GM19099 (cell line): ENCODE results near the gene PDZRN3.

Source experiments
- POLR2A ChIP-seq: IDR thresholded peaks from 3 replicates; pipeline ENCODE4 v1.6.1; 2011; ENCODE audit warnings: low read depth; ENCODE audit not compliant: insufficient read length; ENCODE audit errors: extremely low read depth

PDZRN3 gene

DNA sequence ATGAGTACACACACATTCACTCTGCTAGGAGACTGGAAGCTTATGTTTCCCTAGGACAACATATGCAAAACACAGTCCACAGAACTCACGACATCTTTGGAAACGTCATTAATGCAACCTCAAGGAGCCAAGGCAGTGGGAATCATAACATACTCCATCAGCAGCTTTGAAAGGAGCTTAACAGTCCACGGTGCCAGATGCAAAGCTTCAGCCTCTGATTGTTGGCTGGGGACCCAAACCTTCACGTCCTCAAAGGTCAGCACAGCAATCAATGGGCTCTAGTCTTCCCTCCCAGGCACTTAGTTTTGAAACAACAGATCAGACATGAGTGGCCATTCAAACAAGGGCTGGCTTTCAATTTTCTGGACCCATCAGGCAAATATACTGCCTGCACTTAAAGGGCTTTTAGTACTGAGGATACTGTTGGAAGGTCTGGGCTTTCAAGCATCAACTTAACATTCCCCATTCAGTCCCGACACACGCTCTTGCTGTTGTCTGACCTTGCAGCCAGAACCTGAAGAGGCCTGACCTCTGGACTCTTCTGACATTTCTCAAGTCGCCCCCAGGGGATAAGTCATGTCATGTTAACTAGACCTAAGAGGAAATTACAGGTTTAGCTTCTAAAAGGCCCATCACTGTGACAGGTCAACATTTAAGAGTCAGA, 223.0 kb downstream of the PDZRN3 start:
- TF ChIP-seq POLR2A: no peak

DNA sequence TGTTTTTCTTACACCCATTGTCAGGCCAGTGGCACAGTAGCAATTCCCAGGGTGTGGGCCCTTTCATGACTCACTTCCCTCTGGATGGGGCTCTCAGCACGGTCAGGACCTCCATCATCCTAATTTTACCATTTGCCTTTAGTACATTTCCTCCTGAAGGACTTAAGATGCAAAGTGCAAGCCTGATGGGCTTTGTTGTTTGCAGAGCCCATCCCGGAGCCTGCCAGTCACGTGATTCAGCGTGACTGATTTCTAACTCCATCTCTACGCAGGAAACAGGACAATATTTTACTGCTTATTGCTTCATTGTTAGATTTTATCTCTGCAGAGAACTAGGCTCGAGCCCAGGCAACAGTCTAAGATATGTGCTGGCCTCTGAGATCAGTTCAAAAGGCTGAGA, 223.7 kb downstream of the PDZRN3 start:
- TF ChIP-seq POLR2A: no peak

DNA sequence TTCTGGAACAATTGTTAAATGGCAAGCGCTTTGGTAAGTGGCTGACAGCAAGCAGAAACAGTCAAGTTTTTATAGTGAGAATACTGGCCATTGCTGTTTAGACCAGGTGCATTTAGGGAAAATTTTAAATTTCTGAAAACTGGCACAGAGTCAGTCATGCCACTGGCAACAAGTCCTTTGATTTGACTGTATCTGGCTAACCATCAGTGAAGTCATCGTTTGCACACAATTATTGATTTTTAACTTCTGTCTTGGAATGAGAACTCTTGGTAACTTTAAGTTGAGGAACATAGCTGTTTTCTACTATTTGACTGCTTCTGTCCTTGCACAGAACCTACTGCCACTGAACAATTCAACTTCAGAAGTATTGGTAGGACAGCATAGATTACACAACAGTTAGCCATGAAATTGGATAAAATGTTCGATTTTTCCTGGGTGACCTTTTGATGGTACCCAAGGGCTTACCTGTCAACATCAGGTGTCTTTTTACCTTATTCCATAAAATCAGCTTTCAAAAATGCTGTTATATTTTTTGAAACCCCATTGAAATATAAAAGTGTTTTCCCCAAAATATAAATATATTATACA, 225.0 kb downstream of the PDZRN3 start:
- no peak for TF ChIP-seq POLR2A

DNA sequence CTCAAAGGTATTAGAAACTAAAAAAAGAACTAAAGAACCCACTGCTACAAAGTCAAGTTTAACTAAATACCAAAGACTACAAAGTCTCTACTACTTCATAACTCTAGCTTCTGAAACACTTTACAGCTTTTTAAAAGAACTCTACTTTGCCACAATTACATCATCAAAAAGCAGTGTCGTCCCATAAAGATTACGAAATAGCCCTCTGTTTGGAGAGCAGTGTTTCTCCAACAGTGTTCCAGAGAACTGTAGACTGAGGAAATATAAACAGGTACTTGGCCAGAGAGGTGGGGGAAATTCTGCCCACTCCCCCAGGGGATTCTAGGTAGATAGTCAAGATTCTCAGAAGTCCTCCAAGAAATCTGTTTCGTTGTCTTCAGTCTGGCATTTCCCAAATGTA, 225.6 kb downstream of the PDZRN3 start:
- TF ChIP-seq POLR2A: no peak

DNA sequence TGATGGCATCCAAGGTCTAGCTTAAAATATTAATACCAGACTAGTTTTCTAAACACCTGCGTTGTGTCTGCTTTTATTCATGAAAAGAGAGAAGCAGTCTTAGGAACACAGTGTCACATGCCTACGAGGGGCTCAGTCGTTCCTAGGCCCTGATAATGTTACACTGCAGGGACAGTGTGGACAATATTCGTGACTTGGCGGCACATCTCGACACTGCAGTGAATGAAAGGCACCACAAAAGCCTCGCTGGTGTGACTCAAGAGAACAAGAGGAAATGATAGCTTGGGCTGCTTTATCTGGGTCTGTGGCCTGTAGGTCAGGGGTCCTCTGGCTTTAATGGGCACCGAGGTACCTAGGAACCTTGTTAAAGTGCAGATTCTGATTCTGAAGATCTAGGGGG, 226.7 kb downstream of the PDZRN3 start:
- no peak for TF ChIP-seq POLR2A

DNA sequence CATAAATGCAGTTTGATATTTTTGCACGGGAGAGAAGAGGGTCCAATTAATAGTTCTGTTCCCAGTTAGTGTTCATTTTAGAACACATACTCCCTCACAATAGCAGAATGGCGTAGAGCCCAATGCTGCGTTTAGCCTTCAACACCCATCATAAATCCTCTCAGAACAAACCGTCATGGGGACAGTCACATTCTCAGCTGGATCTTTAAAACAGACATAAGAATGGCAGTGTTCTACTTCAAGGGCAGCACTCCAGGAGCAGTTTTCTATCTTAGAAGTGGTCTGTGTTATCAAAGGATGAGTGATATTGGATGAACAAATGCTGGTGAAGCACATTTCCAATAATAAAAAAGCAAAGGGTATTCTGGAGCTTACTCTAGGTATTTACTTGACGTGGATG, 230.5 kb downstream of the PDZRN3 start:
- TF ChIP-seq POLR2A: no peak

DNA sequence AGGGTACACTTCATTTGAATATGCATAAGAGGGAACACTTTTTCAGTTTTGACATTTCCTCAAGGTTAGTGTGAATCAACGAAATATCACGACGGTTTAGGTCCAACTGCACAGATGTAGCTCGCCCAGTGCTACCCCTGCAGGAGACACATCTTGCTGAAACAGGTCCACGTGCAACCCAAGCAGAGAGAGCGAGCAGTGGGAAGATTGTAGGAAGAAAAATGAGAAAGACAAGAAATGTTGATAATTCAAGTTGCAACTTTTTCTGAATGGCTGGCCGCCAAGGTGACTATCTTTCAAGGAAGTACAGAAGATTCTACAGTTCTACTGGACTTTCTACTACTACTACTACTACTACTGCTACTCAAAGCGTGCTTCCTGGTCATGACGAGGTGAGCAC, 231.7 kb downstream of the PDZRN3 start:
- TF ChIP-seq POLR2A: no peak

DNA sequence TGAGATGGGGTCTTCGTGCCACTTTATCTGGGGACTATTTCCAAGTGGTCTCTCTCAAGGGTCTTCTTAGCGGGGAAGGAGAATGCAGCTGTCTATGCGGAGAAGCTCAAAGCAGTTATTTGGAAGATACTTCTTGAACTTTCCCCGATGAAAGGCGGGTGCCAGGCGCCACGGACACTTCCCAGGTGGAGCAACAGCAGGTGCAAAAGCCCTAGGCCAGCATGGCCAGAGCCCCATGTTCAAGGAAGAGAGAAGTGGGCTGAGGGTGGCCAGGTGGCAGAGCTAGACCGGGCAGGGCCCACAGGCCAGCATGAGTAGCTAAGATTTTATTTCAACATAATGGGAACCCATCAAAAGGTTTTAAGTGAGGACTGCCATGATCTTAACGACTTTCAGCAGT, 232.8 kb downstream of the PDZRN3 start:
- no peak for TF ChIP-seq POLR2A

DNA sequence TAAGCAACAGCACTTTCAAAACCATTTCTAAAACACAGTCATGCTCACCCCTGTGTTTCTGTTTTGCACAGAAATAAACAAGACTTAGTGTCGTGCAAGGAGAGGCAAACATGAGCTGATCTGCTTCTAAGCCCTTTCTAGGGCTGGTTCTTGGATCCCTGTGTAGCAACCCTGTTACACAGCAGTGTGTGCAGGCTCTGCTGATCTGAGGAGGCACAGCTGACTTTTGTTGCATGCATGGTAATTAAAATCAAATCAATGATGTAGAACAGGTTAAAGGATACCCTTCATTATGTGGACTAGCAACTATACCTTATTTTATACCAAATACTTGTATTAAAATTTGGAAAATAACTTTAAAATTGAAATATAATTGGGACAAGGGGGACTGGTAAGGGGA, 234.8 kb downstream of the PDZRN3 start:
- no peak for TF ChIP-seq POLR2A

DNA sequence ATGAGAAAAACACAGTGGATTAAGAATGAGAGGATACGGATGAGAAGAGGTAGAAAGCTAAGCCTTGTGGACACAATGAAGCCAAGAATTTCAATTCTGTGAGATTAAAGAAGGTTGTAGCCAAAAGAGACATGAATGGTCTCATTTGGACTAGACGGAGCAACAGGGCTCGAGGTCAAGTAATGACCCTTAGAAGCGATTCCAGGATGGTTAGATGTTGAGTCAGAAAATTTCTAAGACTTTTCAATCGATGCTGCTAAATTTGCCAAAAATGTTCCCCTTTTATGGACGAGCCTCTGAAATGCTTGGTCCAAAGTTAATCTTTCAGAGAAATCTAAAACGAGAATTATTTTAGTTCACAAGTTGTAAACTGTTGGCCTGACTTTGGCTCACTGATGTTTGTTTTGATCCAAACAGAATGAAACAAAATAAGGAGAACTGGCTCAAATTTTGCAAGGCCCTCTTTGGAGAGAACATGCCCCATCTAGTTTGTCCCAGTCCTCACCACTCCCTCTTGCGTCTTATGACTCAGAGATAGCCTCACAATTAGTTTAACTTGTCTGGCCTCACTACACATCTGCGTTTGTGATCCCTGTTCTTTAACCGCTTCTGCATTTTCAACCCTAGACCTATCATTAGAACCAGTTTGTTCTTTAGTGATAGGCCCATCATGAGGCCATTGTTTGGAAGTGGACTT, 235.5 kb downstream of the PDZRN3 start:
- no peak for TF ChIP-seq POLR2A

DNA sequence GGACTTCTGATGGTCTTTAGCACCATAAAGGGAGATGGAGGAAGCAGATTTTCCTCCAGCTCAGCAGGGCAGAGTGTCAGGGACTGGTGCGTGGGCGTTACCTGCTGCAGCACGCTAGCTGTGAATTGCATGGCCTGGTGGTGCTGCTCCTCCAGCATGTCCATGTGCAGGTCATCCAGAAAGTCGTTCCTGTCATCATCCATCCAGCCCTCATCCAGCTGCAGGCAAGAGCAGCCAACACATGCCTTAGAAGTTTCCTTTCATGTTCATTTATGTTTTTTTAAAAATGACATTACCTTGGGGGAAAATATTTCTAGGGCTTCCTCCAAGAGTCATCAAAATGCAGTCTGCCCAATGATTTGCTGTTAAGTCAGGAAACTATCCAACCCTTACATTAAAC, 239.2 kb downstream of the PDZRN3 start:
- TF ChIP-seq POLR2A: no peak

DNA sequence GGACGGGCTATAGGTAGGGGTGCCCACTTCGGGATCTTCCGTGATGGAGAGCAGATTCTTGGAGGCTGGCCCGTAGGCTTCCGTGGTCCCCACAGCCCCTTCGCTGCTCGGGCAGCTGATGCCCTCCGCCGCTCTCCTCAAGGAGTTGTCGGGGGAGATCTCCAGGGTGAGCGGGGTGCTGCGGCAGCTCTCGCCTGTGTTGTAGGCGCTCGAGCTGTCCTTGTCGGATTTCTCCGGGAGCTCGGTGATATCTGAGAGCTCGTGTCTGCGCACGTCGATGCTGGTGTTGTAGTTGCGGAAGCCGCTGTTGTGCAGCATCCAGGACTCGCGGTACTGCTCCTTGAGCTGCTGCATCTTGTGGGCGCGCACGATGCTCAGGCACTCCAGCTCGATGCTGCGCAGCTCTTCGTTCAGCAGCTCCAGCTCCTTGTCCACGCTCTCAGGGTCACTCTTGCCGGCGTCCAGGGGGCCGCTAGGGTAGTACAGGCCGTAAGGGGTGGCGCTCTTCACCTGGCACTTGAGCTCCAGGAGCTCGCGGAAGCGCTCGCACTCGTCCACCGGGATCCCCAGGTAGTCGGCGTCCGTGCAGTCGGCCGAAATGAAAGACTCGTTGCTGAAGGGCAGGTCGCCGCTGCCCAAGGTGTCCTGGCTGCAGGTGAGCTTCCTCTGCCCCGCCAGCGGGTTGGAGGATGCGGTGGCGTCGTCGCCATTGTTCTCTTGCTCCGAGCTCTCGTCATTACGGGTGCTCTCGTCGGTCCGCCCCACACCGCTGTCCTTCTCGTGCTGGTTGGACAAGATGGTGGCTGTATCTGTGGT, 240.4 kb downstream of the PDZRN3 start:
- TF ChIP-seq POLR2A: no peak

DNA sequence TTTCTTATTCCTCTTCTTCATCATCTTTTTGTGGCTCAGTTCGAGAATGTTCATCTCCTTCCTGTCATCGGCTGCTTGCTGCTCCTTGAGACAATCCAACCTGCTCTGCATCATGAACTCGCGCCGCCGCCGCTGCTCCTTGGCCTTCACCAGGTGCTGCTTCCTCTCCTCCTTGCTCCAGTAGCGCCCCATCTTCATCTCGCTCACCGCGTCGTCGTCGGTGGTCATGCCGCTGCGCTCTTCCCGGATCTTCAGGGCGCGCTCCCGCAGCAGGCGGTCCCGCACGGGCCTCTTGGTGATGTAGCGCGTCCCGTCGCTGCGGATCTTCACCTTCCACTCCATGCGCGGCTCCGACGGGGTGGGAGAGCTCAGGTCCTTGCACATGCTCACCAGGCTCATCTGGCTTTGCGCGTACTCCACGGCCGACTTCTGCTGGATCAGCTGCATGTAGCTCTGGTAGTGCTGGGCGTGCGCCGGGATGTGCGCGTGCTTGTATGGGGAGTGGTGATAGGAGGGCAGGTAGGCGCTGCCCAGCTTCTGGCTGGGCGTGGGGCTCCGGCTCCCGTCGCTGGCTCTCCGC, 241.2 kb downstream of the PDZRN3 start:
- no peak for TF ChIP-seq POLR2A

DNA sequence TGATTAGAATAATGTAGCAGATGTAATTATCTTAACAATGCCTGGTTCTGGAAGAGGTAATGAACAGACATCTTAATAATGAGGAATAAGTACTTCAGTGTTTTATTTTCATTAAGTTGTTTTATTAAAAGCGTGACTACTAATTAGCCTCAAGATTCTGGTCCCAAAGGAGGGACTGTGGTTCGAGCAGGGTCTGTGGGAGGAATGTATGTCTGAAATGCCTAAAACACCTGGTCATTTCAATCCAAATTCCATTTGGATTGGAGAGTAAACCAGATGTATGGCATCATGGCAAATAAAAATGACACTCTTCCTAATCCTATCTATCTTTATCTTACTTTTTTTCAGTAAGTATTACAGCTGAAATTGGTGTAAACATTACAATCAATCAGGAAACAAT, 243.2 kb downstream of the PDZRN3 start:
- no peak for TF ChIP-seq POLR2A
